NT2/D1 (cell line): ENCODE measurements around the gene CENPC.

Experiments used
- DNase-seq: peaks from one replicate; pipeline ENCODE4 v3.0.0-alpha.2; 2011; ENCODE audit warnings: low read depth, low spot score
- H3K27me3 ChIP-seq: 2 replicates; pipeline ENCODE4 v1.6.0; 2011; ENCODE audit warnings: mild to moderate bottlenecking; ENCODE audit not compliant: insufficient read length, insufficient read depth
- H3K36me3 ChIP-seq: 2 replicates; pipeline ENCODE4 v1.6.1; 2011; ENCODE audit warnings: mild to moderate bottlenecking, low read length, mixed read lengths; ENCODE audit not compliant: insufficient read depth, insufficient read length
- H3K4me1 ChIP-seq: 2 replicates; pipeline ENCODE4 v1.5.1; 2011; ENCODE audit not compliant: insufficient read depth, insufficient read length
- H3K4me3 ChIP-seq: 2 replicates; pipeline ENCODE4 v1.5.1; 2011; ENCODE audit warnings: low read depth; ENCODE audit not compliant: insufficient read length
- H3K9ac ChIP-seq: 2 replicates; pipeline ENCODE4 v1.6.0; 2011; ENCODE audit warnings: low read depth; ENCODE audit not compliant: insufficient read length
- H3K9me3 ChIP-seq: 2 replicates; pipeline ENCODE4 v1.5.1; 2011; ENCODE audit warnings: mild to moderate bottlenecking, low read length; ENCODE audit not compliant: insufficient read depth
- SUZ12 ChIP-seq: IDR thresholded peaks from 2 replicates; pipeline ENCODE4 v1.6.1; 2011; ENCODE audit not compliant: insufficient read length, insufficient read depth; ENCODE audit errors: extremely low read depth
- YY1 ChIP-seq: IDR thresholded peaks from 2 replicates; pipeline ENCODE4 v1.6.1; 2011; ENCODE audit not compliant: insufficient read length, insufficient read depth
- ZNF274 ChIP-seq: IDR thresholded peaks from 2 replicates; pipeline ENCODE4 v1.6.1; 2011; ENCODE audit warnings: mild to moderate bottlenecking, low read depth, low read length

Gene CENPC

DNA sequence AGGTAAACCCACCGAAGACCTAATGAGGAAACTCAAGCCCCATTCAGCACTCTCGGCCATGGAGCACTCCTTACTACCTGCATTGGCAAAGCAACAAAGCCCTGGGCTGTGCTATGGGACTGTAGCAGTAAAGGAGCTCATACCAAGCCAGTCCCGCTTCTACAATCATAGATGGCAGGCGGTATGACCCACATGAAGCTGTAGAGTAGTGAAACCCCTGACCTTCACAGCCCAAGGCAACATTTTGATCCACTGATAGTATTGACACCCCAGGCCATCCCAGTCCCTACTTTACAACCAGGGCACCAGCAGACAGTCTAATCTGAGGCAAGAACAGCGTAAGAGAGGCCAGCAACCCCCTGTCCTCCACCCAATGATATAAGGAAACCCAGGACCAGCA lies 25.2 kb downstream of the CENPC start:
- Histone ChIP-seq H3K36me3 (peaks cover 6% of the 10 kb centered on the region), H3K9ac (no peak overlapping the region), H3K4me1 (no peaks in the 10 kb centered on the region), H3K27me3 (no peaks in the 10 kb centered on the region), H3K4me3 (no peak overlapping the region), H3K9me3 (no peaks in the 10 kb centered on the region)
- TF ChIP-seq YY1: no peak
- DNase-seq: no peak

DNA sequence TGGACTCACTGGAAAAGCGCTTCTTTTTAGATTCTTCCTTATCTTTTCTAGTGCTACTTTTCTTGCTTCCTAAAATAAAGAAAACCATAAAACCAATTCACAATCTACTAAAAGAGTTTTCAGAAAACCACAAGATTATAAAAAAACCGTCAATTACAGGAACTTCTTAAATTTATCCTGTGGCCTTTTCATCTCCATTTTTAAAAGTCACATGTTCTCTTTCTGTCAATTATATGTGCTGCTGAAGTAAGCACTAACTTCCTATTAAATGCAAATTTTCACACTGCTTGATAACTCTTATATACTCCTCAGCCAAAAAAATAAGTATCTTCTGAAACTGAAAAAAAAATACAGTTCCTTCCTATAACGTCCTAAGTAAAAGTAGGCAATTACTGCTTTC lies 32.8 kb downstream of the CENPC start:
- no peak for DNase-seq
- Histone ChIP-seq H3K4me3 (no peak overlapping the region), H3K9me3 (no peaks in the 10 kb centered on the region), H3K27me3 (no peaks in the 10 kb centered on the region), H3K9ac (no peak overlapping the region), H3K4me1 (no peaks in the 10 kb centered on the region), H3K36me3 (peaks cover 45% of the 10 kb centered on the region)
- TF ChIP-seq ZNF274 (no peak), SUZ12 (no peak), YY1 (no peak)

DNA sequence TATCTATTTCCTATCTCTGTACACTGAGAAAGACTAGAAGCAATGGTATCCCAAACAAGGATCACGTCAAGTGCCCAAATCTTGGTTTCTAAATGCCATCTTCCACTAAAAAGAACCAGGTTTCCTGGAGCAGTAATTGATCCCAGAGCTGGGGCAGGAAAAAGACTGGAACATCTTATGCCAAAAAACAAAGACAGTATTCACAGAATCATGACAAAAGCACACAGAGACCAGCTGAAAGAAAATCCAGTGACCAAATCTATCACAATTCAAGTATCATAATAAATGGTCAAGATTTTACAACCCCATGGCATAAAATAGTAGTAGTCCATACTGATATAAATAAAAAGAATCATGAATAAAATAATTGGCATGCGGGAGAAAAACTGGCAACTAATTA lies 44.9 kb downstream of the CENPC start:
- Histone ChIP-seq H3K9ac (no peak overlapping the region), H3K9me3 (no peaks in the 10 kb centered on the region), H3K36me3 (peaks cover 5% of the 10 kb centered on the region), H3K4me3 (no peak overlapping the region), H3K4me1 (no peaks in the 10 kb centered on the region), H3K27me3 (no peaks in the 10 kb centered on the region)
- no peak for DNase-seq
- TF ChIP-seq SUZ12 (no peak), YY1 (no peak), ZNF274 (no peak)

DNA sequence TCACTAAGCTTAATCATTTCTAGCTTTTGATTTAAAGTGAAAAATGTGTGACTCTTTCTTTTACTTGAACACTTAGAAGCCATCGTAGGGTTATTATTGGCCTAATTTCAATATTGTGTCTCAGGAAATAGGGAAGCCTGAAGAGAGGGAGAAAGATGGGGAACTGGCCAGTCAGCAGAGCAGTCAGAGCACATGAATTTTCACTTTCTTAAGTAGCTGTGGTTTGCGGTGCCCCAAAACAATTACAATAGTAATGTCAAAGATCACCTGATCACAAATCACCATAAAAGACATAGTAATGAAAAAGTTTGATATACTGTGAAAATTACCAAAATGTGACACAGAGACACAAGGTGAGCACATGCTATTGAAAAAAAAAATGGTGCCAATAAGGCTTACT lies 45.5 kb downstream of the CENPC start:
- Histone ChIP-seq H3K4me1 (no peaks in the 10 kb centered on the region), H3K9ac (no peak overlapping the region), H3K36me3 (peaks cover 2% of the 10 kb centered on the region), H3K9me3 (no peaks in the 10 kb centered on the region), H3K27me3 (no peaks in the 10 kb centered on the region), H3K4me3 (no peak overlapping the region)
- TF ChIP-seq ZNF274 (no peak), SUZ12 (no peak), YY1 (no peak)
- DNase-seq: no peak

DNA sequence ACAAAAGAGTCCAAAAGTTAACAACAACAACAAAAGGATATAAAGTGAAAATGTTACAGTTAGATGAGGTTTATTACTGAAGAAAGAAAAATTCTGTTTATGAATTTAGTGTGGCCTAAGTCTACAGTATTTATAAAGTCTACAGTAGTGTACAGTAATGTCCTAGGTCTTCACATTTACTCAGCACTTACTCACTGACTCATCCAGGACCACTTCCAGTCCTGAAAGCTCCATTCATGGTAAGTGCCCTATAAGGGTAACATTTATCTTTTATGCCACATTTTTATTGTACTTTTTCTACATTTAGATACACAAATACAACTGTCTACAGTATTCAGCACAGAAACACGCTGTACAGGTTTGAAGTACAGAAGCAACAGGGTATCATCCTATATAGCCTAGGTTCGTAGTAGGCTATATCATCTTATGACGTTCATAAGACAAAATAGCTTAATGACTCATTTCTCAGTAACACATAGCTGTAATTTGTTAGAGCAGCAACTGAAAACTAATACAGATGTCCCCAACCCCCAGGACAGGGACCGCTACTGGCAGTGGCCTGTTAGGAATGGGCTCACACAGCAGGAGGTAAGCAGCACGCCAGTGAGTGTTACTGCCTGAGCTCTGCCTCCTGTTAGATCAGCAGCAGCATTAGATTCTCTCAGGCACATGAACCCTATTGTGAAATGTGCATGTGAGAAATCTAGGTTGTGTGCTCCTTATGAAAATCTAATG lies 61.3 kb downstream of the CENPC start:
- H3K9ac ChIP-seq: no peak overlapping the region
- TF ChIP-seq YY1: no peak
- TF ChIP-seq SUZ12: no peak
- no peak for TF ChIP-seq ZNF274
- H3K9me3 ChIP-seq: no peaks in the 10 kb centered on the region
- H3K4me1 ChIP-seq: no peaks in the 10 kb centered on the region
- no peak for DNase-seq
- peaks cover 11% of the 10 kb centered on the region for H3K36me3 ChIP-seq
- H3K4me3 ChIP-seq: no peak overlapping the region
- H3K27me3 ChIP-seq: no peaks in the 10 kb centered on the region

DNA sequence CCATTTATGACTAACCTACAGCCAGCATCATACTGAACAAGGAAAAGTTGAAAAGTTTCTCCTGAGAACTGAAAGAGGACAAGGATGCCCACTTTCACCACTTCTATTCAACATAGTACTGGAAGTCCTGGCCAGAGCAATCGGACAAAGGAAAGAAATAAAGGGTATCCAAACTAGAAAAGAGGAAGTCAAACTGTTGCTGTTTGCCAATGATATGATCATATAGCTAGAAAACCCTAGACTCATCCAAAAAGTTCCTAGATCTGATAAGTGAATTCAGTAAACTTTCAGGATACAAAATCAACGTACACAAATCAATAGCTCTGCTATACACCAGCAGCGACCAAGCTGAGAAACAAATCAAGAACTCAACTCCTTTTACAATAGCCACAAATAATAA lies 64.5 kb downstream of the CENPC start:
- Histone ChIP-seq H3K9me3 (no peaks in the 10 kb centered on the region), H3K9ac (no peak overlapping the region), H3K36me3 (peaks cover 14% of the 10 kb centered on the region), H3K27me3 (no peaks in the 10 kb centered on the region), H3K4me1 (no peaks in the 10 kb centered on the region), H3K4me3 (no peak overlapping the region)
- TF ChIP-seq ZNF274: no peak
- DNase-seq: no peak

DNA sequence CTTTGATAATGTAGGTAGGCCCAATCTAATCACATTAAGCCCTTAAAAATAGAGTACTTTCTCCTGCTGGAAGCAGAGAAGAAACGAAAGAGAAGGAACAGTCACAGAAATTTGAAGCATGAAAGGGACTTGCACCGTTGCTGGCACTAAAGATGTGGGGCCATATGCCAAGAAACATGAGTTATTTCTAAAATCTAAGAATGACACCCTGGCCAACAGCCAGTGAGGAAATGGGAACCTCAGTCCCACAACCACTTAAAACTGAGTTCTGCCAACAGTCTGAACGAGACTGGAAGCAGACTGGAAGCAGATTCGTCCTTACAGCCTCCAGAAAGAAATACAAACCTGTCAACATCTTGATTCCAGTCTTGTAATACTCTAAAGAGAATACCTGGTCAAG lies 70.1 kb downstream of the CENPC start:
- H3K4me1 ChIP-seq: no peaks in the 10 kb centered on the region
- TF ChIP-seq ZNF274 (no peak), SUZ12 (no peak), YY1 (no peak)
- H3K4me3 ChIP-seq: no peak overlapping the region
- H3K36me3 ChIP-seq: peaks cover 29% of the 10 kb centered on the region
- no peaks in the 10 kb centered on the region for H3K27me3 ChIP-seq
- no peaks in the 10 kb centered on the region for H3K9me3 ChIP-seq
- no peak for DNase-seq
- no peak overlapping the region for H3K9ac ChIP-seq

DNA sequence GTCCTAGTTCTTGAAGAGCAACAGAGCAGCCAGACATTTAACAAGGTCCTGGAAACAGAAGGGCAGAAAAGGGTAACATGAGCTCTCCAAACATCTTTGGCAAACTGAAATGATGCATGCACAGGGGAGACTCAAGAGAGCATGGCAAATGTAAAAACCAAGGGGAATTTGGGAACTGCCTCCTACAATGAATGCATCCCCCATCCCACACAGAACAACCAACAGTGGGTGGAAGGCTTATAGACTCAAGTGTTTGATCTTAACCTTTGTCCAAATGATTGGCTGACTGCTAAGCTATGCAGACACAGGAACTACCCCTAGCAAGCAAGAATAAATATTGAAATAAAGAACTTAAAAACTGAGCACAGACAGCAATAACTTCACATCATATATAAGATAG lies 74.4 kb downstream of the CENPC start:
- H3K9ac ChIP-seq: no peak overlapping the region
- H3K9me3 ChIP-seq: no peaks in the 10 kb centered on the region
- no peak for DNase-seq
- TF ChIP-seq SUZ12: no peak
- no peak for TF ChIP-seq YY1
- no peak for TF ChIP-seq ZNF274
- no peaks in the 10 kb centered on the region for H3K27me3 ChIP-seq
- H3K36me3 ChIP-seq: peaks cover 16% of the 10 kb centered on the region
- no peaks in the 10 kb centered on the region for H3K4me1 ChIP-seq
- H3K4me3 ChIP-seq: no peak overlapping the region
